ENCODE measurements around the gene TSPAN19.

TSPAN19 gene

DNA sequence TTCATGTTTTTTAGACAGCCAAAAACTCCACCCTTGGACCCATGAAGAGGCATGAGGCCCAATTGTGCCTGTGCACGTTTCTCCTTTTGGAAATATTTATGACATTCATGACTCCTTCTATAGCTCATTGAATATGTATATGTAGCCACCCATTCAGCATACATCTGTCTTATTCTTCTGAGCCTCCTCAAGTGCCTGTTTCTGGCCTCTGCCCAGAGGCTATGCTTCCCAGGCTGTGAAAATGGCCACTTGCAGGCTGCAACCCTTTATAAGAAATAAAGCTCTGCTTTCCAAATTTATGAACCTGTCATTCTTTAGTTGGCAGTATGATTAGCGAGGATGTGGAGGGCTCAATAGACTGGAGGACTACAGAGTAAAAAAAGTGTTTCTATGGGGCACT is 35.3 kb downstream of the TSPAN19 start:
- DNase-seq (ENCODE audit: low spot score) = no peak

DNA sequence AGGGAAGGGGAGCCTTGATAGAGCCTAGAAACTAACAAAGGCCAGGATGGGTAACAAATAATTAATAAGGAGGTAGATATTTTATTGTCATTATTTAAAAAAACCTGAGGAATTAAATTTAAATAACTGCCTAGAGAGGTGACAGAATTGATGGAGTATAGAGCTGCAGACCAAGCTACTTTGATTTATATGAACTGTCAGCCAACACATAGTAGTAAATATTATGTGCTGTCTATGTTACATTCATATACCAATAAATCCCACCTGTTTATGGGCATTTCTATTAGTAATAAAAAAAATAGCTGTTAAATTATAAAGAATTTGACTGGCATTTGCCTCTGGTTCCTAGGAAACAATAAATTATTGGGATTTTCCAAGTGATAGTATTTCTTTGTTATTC is 37.7 kb downstream of the TSPAN19 start:
- no peak for DNase-seq (ENCODE audit: low spot score)

DNA sequence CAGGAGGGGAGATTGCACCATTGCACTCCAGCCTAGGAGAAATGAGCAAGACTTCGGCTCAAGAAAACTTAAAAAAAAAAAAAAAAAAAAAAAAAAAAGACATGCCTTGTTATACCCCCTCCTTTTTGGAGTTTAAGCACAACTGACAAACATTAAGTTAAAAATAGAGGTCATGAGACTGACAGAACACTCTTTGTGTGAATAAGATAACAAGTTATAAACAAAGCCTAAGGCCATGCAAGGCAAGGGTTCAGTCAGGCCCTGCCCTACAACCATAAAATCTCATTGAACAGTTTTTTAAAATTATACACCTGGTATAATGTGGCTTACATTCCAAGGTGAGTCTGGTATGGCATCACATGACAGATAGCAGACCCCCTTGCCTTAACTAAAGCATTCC is 39.3 kb downstream of the TSPAN19 start:
- DNase-seq (ENCODE audit: low spot score) = no peak

DNA sequence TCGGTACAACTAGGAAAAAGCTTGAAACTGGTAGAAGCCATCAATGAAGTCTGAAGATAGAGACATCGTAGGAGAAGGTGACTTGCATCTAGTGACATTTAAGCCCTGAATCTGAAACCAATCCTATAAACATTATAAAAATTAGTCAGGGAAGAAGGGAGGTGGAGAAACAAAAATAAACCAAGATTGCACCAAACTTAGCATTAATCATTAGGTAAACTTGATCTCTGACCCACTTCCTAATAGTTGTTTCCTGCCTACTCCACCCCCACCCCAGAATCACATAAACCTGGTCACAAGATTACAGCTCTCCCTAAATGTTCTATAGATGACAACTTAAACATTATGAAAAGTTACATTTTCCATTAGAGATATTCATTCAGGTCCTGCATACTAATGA is 40.4 kb downstream of the TSPAN19 start:
- DNase-seq (ENCODE audit: low spot score) = no peak

DNA sequence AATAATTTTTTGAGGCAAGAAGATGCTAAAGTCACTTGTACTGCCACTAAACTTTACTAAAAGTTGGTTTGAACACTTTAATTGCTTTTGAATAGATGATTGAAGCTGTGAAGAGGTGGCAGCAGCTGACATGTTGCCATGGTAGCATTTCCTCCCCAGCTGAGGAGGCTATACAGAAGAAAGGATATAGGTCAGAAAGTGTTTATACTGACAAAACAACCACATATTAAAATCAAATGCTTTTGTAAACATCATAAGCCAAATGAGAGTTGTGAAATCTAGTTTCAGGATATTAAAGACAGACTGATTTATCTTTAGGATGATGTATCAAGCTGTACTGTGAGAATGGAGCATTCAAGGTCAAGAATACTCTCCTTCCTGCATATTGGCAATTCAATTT is 41.7 kb downstream of the TSPAN19 start:
- no peak for DNase-seq (ENCODE audit: low spot score)

DNA sequence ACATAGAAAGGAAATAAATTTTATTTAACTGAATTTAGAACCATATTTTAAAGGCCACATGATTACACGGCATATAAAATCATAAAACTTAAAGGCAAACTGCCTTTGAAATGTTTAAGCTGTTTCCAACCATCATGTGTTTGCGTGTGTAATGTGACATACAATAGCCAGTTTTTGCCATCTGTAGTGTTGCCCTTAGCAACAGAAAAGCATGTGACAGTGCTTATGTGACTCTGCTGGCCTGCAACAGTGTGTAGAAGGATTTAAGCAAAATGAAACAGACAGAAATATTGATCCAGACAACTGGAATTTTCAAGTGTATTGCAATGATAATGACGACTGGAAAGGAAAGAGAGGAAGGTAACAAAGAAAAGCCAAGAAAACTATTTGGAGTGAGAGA is 49.5 kb downstream of the TSPAN19 start:
- DNase-seq (ENCODE audit: low spot score) = peak; percentile 11

DNA sequence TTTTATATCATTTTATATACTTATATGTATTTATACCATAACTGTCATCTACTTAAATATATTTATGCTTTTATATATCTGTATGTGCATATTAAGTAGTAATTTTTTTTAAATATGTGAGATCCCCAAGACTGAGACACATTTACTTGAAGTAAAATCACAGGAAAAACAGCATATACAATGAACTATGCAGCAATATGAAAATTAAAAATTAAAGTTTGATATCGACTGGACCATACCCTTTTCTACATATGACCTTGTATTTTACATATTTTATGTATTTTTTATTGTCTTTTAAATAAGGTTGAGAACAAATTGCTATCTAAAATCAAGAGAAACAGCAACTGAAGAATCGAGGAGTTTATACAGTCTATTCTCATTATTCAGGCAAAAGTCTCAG is 50.0 kb downstream of the TSPAN19 start:
- no peak for DNase-seq (ENCODE audit: low spot score)

DNA sequence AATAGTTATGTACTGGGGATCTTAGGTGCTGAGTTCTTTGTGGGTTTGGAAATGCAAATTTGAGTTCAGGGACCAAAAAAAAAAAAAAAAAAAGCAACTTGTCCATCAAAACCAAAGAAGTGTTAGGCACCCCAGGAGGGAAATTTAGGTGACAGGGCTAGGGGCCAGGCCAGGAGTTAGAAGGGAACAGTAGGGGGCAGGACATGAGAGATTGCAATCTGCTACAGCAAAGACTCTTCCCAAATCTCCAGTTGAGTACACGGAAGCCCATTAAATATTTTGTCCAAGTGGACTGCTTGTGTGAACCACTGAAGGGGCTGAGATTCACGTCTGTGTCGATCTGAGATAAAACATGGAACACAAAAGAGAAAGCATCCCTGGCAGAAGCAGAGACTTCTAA is 52.8 kb downstream of the TSPAN19 start:
- DNase-seq (ENCODE audit: low spot score) = no peak

DNA sequence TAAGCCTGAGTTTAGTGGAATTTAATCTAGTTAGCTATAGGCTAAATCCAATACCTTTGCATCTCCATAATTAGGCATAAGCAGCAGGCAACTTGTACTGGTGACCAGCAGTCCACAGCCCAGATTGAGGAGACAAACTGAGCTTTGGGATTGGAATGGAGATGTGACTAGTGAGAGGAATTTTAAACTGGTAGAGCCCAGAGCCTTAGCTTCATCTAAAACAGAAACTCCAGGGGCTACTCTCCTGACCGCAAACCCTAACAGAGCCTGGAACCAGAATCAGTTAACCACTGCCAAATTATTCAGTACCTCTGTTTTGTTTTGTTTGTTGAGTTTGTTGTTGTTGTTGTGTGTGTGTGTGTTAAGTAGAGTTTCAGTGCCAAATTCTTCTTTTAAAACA is 53.2 kb downstream of the TSPAN19 start:
- DNase-seq (ENCODE audit: low spot score) = no peak

DNA sequence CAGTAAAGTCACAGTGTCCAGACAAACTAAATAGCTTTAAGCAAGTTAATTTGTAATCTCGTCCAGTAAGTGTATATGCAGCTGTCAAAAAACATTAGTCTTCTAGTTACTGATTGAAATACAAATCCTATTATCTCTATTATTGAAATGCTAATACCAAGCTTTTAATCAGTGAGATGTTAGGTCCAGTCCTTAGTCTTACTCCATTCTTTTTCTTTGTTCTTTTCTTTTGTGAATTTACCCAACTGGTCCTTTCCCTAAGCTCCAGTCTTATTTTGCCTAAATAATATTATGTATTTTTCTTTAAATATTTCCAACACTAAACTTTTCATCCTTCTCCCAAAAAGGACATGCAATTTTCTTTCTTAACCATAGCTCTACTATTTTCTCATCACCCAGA is 57.2 kb downstream of the TSPAN19 start:
- DNase-seq (ENCODE audit: low spot score) = no peak

DNA sequence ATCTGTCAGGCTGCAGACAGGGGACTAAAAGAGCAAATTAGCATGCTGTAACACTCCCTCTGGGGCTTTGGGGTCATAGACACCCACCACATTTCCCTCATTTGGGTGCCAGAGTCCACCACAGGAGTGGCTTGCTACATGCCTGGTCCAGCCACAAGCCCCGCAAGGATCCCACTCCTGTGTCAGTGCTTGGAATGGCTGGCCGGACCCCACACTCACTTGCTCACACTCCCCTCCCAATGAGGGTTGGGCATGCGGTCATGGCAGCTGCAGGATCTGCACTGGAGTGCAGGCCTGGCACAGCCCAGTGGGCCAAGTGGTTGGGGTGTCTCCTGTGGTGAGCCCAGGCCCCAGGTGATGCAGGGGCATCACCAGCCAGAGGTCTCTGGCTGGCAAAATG is 59.9 kb downstream of the TSPAN19 start:
- no peak for DNase-seq (ENCODE audit: low spot score)

DNA sequence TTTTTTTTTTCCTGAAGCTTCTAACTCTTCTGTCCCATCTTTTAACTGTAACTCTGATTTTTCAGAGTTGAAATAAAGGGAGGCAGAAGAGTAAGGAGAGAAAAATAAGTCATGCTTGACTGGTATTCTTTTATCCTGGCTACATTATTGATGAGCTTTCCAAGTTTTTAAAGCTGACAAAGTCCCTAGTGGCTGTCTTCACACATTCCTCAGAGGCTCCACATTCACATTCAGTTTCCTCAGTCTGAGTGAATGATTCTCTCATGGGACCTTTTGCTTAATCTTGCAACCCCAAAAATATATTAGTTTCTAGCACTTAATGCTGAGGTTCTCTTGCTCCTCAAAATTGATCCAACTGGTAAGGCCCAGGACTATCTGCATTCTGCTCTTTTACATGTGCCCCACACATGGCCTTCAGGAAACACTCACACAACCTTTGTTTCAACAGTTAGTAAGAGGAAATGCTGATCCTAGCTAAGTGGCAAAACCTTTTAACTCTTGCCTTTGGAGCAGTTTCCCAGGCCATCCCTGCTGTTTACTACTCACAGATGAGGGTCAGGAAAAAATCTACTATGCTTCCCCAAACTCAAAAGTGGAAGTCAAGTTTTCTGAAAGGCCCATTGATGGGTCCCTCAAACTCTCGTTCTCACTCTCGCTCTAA is 61.8 kb downstream of the TSPAN19 start:
- no peak for DNase-seq (ENCODE audit: low spot score)

DNA sequence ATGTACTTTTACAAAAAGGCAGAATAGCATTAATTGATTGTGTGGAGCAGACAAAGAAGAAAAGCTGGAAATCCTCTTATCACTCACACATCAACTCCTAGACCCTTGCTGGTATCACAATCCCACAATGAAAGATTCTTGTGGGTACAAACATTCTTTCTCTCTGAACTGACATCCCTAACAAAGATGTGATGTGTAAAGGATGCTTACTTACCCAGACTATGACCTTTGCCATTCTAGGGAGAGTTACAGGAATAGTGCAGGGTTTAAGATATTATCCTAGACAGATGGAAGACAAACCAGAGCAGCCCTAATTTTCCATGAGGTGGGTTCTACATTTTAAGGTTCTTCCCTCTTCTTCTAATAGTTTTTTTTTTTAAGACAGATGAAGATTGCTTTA is 63.1 kb downstream of the TSPAN19 start:
- no peak for DNase-seq (ENCODE audit: low spot score)

DNA sequence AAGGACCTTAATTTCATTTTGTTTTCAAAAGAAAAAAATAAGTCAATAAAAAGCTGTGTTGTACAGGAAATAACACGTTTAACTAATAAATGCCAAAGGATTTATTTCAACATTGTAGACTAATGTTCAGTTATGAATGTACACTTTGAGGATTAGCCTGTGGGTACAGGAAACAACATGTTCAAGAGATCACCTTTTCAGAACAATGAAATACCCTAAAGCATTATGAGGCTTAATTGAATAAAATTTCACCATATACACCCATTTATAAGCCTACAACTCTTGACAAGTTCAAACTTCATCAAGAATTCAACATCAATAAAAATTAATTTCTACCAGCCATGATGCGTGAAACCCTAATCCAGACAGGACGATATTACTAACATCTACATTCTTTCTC is 66.9 kb downstream of the TSPAN19 start:
- DNase-seq (ENCODE audit: low spot score) = no peak
